Measurements from ENCODE around the gene NUP210.

Gene NUP210

DNA sequence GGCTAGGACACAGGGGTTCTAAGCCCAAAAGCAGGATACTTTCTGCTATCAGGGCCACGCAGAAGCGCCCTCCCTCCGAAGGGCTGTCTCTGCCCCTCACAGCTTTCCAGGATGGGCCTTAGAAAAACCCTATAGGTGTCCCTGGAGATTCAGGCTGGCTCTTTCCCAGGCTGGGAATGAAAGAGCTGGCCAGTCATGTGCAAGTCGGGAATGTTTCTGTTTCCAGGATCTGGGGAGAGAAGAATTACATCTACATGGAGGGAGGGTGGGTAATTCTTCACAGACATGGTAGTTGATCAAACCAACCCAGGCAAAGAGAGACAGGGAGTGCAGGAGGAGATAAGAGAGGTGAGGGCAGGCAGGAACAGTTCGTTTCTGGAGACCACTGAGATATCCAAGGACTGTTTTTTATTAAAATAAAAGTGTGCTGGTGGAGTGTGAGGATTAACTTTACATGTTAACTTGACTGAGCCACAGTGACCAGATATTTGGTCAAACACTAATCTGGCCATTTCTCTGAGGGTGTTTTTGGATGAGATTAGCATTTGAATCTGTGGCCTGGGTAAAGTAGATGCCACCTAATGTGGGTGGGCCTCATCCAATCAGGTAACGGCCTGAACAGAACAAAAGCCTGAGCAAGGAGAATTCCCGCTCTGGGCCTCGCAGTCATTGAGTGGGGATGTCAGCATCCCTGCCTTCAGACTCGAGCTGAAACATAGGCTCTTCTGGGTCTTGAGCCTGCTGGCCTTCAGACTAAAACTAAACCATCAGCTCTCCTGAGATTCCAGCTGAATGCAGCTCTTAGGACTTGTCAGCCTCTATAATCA is 15.3 kb downstream of the NUP210 start:
- TF ChIP-seq, protein P1, sequence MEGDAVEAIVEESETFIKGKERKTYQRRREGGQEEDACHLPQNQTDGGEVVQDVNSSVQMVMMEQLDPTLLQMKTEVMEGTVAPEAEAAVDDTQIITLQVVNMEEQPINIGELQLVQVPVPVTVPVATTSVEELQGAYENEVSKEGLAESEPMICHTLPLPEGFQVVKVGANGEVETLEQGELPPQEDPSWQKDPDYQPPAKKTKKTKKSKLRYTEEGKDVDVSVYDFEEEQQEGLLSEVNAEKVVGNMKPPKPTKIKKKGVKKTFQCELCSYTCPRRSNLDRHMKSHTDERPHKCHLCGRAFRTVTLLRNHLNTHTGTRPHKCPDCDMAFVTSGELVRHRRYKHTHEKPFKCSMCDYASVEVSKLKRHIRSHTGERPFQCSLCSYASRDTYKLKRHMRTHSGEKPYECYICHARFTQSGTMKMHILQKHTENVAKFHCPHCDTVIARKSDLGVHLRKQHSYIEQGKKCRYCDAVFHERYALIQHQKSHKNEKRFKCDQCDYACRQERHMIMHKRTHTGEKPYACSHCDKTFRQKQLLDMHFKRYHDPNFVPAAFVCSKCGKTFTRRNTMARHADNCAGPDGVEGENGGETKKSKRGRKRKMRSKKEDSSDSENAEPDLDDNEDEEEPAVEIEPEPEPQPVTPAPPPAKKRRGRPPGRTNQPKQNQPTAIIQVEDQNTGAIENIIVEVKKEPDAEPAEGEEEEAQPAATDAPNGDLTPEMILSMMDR (IDR thresholded peaks at IDR 0.05; ENCODE audit: unreplicated experiment in 3 of 3), result no peak
- Mint-ChIP-seq H3K36me3 (ENCODE audit: low read depth) (no peaks in the 10 kb centered on the region), H3K4me3 (no peak overlapping the region), H3K9me3 (peaks cover 11% of the 10 kb centered on the region), H3K27me3 (ENCODE audit: low read depth) (peaks cover 3% of the 10 kb centered on the region), H3K4me1 (no peaks in the 10 kb centered on the region), H3K27ac (no peak overlapping the region)

GRCh38 chr3:13403847-13404246 is 16.3 kb downstream of the NUP210 start:
- TF ChIP-seq, protein P1 (IDR thresholded peaks at IDR 0.05; ENCODE audit: unreplicated experiment in 3 of 3), result no peak

GRCh38 chr3:13403213-13403819 is 16.8 kb downstream of the NUP210 start:
- Mint-ChIP-seq H3K27ac (no peak overlapping the region), H3K4me1 (no peaks in the 10 kb centered on the region), H3K4me3 (no peak overlapping the region), H3K27me3 (ENCODE audit: low read depth) (peaks cover 3% of the 10 kb centered on the region), H3K9me3 (peaks cover 9% of the 10 kb centered on the region), H3K36me3 (ENCODE audit: low read depth) (no peaks in the 10 kb centered on the region)
- TF ChIP-seq, protein P1 (IDR thresholded peaks at IDR 0.05; ENCODE audit: unreplicated experiment in 3 of 3), result no peak

More at GRCh38 chr3:13403847-13404246, 16.3 kb downstream of the NUP210 start:
- no peak overlapping the region for H3K4me3 Mint-ChIP-seq
- H3K9me3 Mint-ChIP-seq, result peaks cover 11% of the 10 kb centered on the region
- H3K4me1 Mint-ChIP-seq, result no peaks in the 10 kb centered on the region
- H3K27me3 Mint-ChIP-seq (ENCODE audit: low read depth), result peaks cover 3% of the 10 kb centered on the region
- H3K27ac Mint-ChIP-seq, result no peak overlapping the region
- H3K36me3 Mint-ChIP-seq (ENCODE audit: low read depth), result no peaks in the 10 kb centered on the region

- Mint-ChIP-seq H3K27ac (no peak overlapping the region), H3K4me1 (no peaks in the 10 kb centered on the region), H3K9me3 (no peaks in the 10 kb centered on the region), H3K36me3 (ENCODE audit: low read depth) (no peaks in the 10 kb centered on the region), H3K4me3 (no peak overlapping the region), H3K27me3 (ENCODE audit: low read depth) (peaks cover 3% of the 10 kb centered on the region)
- TF ChIP-seq, protein P1 (IDR thresholded peaks at IDR 0.05; ENCODE audit: unreplicated experiment in 3 of 3), result no peak
Measured at GRCh38 chr3:13401149-13401548, 19.0 kb downstream of the NUP210 start.

DNA sequence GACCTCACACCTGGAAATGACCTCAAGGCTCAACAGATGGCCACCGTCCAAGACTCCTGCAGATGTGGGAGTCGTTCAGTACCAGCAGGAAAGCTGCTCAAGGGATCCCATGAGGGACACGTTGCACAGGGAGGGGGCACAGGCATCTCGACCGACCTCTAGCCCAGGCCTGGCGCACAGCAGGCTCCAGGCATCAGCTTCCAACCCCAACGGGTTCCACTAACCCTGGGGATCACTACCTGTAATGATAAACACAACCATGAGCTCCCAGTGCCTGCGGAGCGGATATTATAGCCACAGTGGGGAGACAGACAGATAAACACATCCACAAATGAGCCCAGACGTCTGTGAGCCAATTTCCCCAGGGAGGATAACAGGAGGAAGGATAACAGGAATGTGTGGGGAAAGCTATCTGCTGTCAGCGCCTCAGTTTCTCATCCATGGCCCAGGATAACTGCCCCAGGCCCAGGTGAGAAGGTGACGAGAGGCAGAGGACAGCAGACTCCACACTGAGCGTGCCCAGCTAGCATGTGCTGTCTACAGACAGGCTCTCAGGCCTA is 19.9 kb downstream of the NUP210 start:
- Mint-ChIP-seq H3K27me3 (ENCODE audit: low read depth) (peaks cover 3% of the 10 kb centered on the region), H3K4me3 (no peak overlapping the region), H3K27ac (no peak overlapping the region), H3K9me3 (no peaks in the 10 kb centered on the region), H3K36me3 (ENCODE audit: low read depth) (no peaks in the 10 kb centered on the region), H3K4me1 (no peaks in the 10 kb centered on the region)
- TF ChIP-seq, protein P1 (IDR thresholded peaks at IDR 0.05; ENCODE audit: unreplicated experiment in 3 of 3), result no peak
